ENCODE data around the gene MTHFD1L. TPM values are rescaled to one million over a fixed set of nuclear protein-coding genes. Genes with fewer than 3 reads are reported as not detected.

The MTHFD1L gene
- total RNA-seq, 4 donors from 2014 or later, result 4.3 to 23.1 (median 4.7) TPM

GRCh38 chr6:151007922-151008321, 142.4 kb downstream of the MTHFD1L start:
- Histone ChIP-seq H3K9me3 (no peaks in the 10 kb centered on the region), H3K27me3 (no peaks in the 10 kb centered on the region), H3K27ac (no peak overlapping the region), H3K36me3 (no peaks in the 10 kb centered on the region), H3K4me1 (peaks cover 0 to 14% (median 0%) of the 10 kb centered on the region in 4 donors), H3K4me3 (no peak overlapping the region)
- TF ChIP-seq CTCF (IDR thresholded peaks at IDR 0.05), result no peak
- no peak for TF ChIP-seq POLR2A (IDR thresholded peaks at IDR 0.05)
- no peak for DNase-seq

GRCh38 chr6:151008425-151008824, 142.9 kb downstream of the MTHFD1L start:
- no peak for DNase-seq
- Histone ChIP-seq H3K4me3 (no peak overlapping the region), H3K9me3 (no peaks in the 10 kb centered on the region), H3K4me1 (peaks cover 0 to 14% (median 0%) of the 10 kb centered on the region in 4 donors), H3K27ac (no peak overlapping the region), H3K27me3 (no peaks in the 10 kb centered on the region), H3K36me3 (no peaks in the 10 kb centered on the region)
- TF ChIP-seq CTCF (IDR thresholded peaks at IDR 0.05) (no peak), POLR2A (IDR thresholded peaks at IDR 0.05) (no peak)

GRCh38 chr6:151009576-151009975, 144.1 kb downstream of the MTHFD1L start:
- TF ChIP-seq POLR2A (IDR thresholded peaks at IDR 0.05) (no peak), CTCF (IDR thresholded peaks at IDR 0.05) (no peak)
- H3K36me3 ChIP-seq, result no peaks in the 10 kb centered on the region
- no peak overlapping the region for H3K4me3 ChIP-seq
- DNase-seq, result no peak
- H3K9me3 ChIP-seq, result no peaks in the 10 kb centered on the region
- H3K4me1 ChIP-seq, result peaks cover 0 to 10% (median 0%) of the 10 kb centered on the region in 4 donors
- no peaks in the 10 kb centered on the region for H3K27me3 ChIP-seq
- no peak overlapping the region for H3K27ac ChIP-seq

GRCh38 chr6:151010071-151010470, 144.6 kb downstream of the MTHFD1L start:
- H3K4me1 ChIP-seq, result peaks cover 0 to 5% (median 0%) of the 10 kb centered on the region in 4 donors
- no peaks in the 10 kb centered on the region for H3K27me3 ChIP-seq
- no peaks in the 10 kb centered on the region for H3K36me3 ChIP-seq
- no peak overlapping the region for H3K27ac ChIP-seq
- no peak for TF ChIP-seq CTCF (IDR thresholded peaks at IDR 0.05)
- TF ChIP-seq POLR2A (IDR thresholded peaks at IDR 0.05), result no peak
- H3K4me3 ChIP-seq, result no peak overlapping the region
- DNase-seq, result no peak
- no peaks in the 10 kb centered on the region for H3K9me3 ChIP-seq

- Histone ChIP-seq H3K4me3 (no peak overlapping the region), H3K9me3 (no peaks in the 10 kb centered on the region), H3K27ac (no peak overlapping the region), H3K4me1 (no peaks in the 10 kb centered on the region), H3K27me3 (no peaks in the 10 kb centered on the region), H3K36me3 (no peaks in the 10 kb centered on the region)
- DNase-seq, result no peak
- TF ChIP-seq POLR2A (IDR thresholded peaks at IDR 0.05) (no peak), CTCF (IDR thresholded peaks at IDR 0.05) (no peak)
These were observed 147.1 kb downstream of the MTHFD1L start for GRCh38 chr6:151012321-151013294.

Data from Peyer's patch (tissue), 4 donors.